SH-SY5Y (cell line): ENCODE measurements around the gene WDR91.

ENCODE experiments used
- GATA2 ChIP-seq: IDR thresholded peaks from 2 replicates; pipeline ENCODE4 v1.6.1; 2011; ENCODE audit warnings: mild to moderate bottlenecking, low read depth, low read length
- GATA3 ChIP-seq: IDR thresholded peaks from 2 replicates; pipeline ENCODE4 v1.6.1; 2011; ENCODE audit warnings: low read depth, mild to moderate bottlenecking, low read length, moderate library complexity

DNA sequence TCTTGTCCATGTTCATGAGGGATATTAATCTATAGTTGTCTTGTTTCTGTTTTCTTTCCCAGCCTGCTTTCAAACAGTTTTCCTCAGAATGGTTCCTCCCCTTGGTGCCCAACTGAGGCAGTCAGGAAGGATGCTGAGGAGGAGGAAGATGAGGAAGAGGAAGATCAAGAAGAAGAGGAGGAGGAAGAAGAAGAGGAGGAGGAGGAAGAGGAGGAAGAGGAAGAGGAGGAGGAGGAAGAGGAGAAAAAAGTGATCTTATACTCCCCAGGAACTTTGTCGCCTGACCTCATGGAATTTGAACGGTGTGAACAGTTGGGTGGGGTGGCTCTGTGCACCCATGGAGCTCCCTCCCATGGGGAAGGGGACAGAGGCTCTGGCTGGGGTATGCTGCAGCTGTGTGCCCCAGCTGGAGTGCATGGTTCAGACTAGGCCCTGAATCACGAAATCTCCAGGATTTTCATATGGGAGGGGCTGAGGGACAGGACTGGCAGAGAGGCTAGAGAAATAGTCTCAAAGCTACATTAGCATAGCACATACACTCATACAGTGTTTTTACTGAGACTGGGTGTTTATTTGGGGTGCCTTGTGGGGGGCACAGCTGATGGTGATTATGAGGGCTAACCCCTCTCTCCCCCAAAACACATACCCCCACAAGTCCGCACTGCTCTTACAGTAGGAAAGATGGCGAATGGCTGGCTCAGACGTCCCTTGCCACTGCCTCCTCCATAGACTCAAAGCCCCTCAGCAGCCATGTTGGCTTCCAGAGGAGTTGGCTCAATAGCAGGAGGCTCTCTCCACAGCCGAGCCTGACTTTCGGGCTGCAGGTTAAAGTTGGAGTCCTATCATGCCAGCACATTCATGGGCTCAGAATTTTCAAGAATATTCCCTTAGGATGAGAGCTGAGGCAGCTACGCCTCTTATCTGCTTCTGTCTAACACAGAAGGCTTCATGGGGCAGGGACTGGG, 34.2 kb upstream of the WDR91 start:
- TF ChIP-seq GATA3 (no peak), GATA2 (no peak)
